PC-3 (cell line): ENCODE measurements around the gene EPHA3.

Experiments
- EZH2phosphoT487 ChIP-seq: fragments of 300-600 bp; sonication (generic); IDR thresholded peaks from 2 replicates; pipeline ENCODE4 v1.6.1; 2018; ENCODE audit warnings: mild to moderate bottlenecking, antibody characterized with exemption, low read length, borderline replicate concordance
- TF ChIP-seq, protein P1 (sequence below): fragments of 300-600 bp; sonication (generic); conservative IDR thresholded peaks from 2 replicates; pipeline ENCODE4 v1.5.1; 2017; ENCODE audit warnings: antibody characterized with exemption, low read depth, mild to moderate bottlenecking, low read length

- TF ChIP-seq, protein P1, sequence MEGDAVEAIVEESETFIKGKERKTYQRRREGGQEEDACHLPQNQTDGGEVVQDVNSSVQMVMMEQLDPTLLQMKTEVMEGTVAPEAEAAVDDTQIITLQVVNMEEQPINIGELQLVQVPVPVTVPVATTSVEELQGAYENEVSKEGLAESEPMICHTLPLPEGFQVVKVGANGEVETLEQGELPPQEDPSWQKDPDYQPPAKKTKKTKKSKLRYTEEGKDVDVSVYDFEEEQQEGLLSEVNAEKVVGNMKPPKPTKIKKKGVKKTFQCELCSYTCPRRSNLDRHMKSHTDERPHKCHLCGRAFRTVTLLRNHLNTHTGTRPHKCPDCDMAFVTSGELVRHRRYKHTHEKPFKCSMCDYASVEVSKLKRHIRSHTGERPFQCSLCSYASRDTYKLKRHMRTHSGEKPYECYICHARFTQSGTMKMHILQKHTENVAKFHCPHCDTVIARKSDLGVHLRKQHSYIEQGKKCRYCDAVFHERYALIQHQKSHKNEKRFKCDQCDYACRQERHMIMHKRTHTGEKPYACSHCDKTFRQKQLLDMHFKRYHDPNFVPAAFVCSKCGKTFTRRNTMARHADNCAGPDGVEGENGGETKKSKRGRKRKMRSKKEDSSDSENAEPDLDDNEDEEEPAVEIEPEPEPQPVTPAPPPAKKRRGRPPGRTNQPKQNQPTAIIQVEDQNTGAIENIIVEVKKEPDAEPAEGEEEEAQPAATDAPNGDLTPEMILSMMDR: no peak
- no peak for TF ChIP-seq EZH2phosphoT487
Measured at GRCh38 chr3:89186456-89186855, 79.0 kb downstream of the EPHA3 start.
